GM21723 (cell line): ENCODE measurements around the gene EZR.

ENCODE experiments used
- ATAC-seq: cut with Tn5 transposase; IDR thresholded peaks from one replicate; pipeline ENCODE4 v1.9.1; 2021; ENCODE audit warnings: mild to moderate bottlenecking, moderate library complexity; ENCODE audit not compliant: unreplicated experiment

EZR gene

GRCh38 chr6:158764183-158764849 is 54.9 kb downstream of the EZR start:
- ATAC-seq: no peak

GRCh38 chr6:158763434-158764182 is 55.6 kb downstream of the EZR start:
- ATAC-seq: no peak

- no peak for ATAC-seq
Measured at GRCh38 chr6:158762787-158763433, 56.3 kb downstream of the EZR start.

- ATAC-seq: no peak
Measured at GRCh38 chr6:158761746-158762145, 57.4 kb downstream of the EZR start.

- ATAC-seq: no peak
Measured at GRCh38 chr6:158760618-158761250, 58.4 kb downstream of the EZR start.

- ATAC-seq: no peak
Measured at GRCh38 chr6:158759966-158760617, 59.1 kb downstream of the EZR start.

- no peak for ATAC-seq
Measured at GRCh38 chr6:158758941-158759479, 60.2 kb downstream of the EZR start.

GRCh38 chr6:158758451-158758860 is 60.7 kb downstream of the EZR start:
- no peak for ATAC-seq

GRCh38 chr6:158757753-158758090 is 61.4 kb downstream of the EZR start:
- no peak for ATAC-seq

- ATAC-seq: no peak
Measured at GRCh38 chr6:158756977-158757752, 62.0 kb downstream of the EZR start.

GRCh38 chr6:158756126-158756525 is 63.0 kb downstream of the EZR start:
- ATAC-seq: no peak

GRCh38 chr6:158755636-158756035 is 63.5 kb downstream of the EZR start:
- no peak for ATAC-seq

GRCh38 chr6:158754738-158755137 is 64.4 kb downstream of the EZR start:
- ATAC-seq: no peak

- ATAC-seq: no peak
Measured at GRCh38 chr6:158753811-158754210, 65.4 kb downstream of the EZR start.

GRCh38 chr6:158752613-158753012 is 66.6 kb downstream of the EZR start:
- ATAC-seq: no peak

- no peak for ATAC-seq
Measured at GRCh38 chr6:158751921-158752320, 67.2 kb downstream of the EZR start.

GRCh38 chr6:158751224-158751623 is 67.9 kb downstream of the EZR start:
- ATAC-seq: no peak

- no peak for ATAC-seq
Measured at GRCh38 chr6:158744986-158745430, 74.2 kb downstream of the EZR start.

GRCh38 chr6:158743033-158743651 is 76.0 kb downstream of the EZR start:
- ATAC-seq: no peak

GRCh38 chr6:158739673-158740072 is 79.5 kb downstream of the EZR start:
- ATAC-seq: no peak
